Right lobe of liver (tissue), 6 donors: Measurements from ENCODE around the gene LRRC70. TPM values are rescaled to one million over a fixed set of nuclear protein-coding genes. Genes with fewer than 3 reads are reported as not detected.

Experiments used
- ATAC-seq, 4 donors: fragments of 200-7000 bp; cut with Tn5 transposase; one replicate each; pipeline ENCODE4 v1.9.1; 2020; ENCODE audit warnings: mild to moderate bottlenecking in 4 of 4, moderate library complexity in 4 of 4
- DNase-seq, 3 donors: peaks; one replicate each; pipeline ENCODE4 v3.0.0-alpha.2; 2020
- H3K27ac ChIP-seq, 3 donors: fragments of 200-600 bp; one replicate each; pipeline ENCODE4 v1.8.0; 2022
- H3K27me3 ChIP-seq, 2 donors: fragments of 200-600 bp; one replicate each; pipeline ENCODE4 v1.8.0; 2022
- H3K36me3 ChIP-seq, 4 donors: fragments of 200-600 bp; sonication (generic) in 1 of 4; one replicate each; pipeline versions ENCODE4 v1.5.1 to v1.8.0; 2017 to 2022; ENCODE audit warnings: control low read depth in 1 of 4
- H3K4me1 ChIP-seq, 4 donors: fragments of 200-600 bp; sonication (generic) in 1 of 4; one replicate each; pipeline versions ENCODE4 v1.5.1 to v1.8.0; 2017 to 2022; ENCODE audit warnings: control low read depth in 1 of 4
- H3K4me3 ChIP-seq, 3 donors: fragments of 200-600 bp; one replicate each; pipeline ENCODE4 v1.8.0; 2022
- H3K9me3 ChIP-seq, 4 donors: fragments of 200-600 bp; sonication (generic) in 1 of 4; one replicate each; pipeline versions ENCODE4 v1.5.1 to v1.8.0; 2017 to 2022; ENCODE audit warnings: control low read depth in 1 of 4
- POLR2A ChIP-seq: fragments of 450-650 bp; IDR thresholded peaks from one replicate; pipeline ENCODE4 v1.6.1; 2017; ENCODE audit warnings: antibody characterized with exemption, mild to moderate bottlenecking
- WGBS: methylation state at CpG from one replicate; pipeline ENCODE4 v1.1.6; 2018; ENCODE audit warnings: low coverage, low lambda C conversion rate; ENCODE audit not compliant: insufficient coverage; ENCODE audit errors: missing lambda C conversion rate; 5-methylcytosine and 5-hydroxymethylcytosine counted together
- intact Hi-C, 2 donors: fragments of 100-400 bp; cut with DNase I; formaldehyde crosslinking; loops; one replicate each; pipeline versions ENCODE4 v1.11.2 to v1.14.1; 2022
- long read RNA-seq: library from polyadenylated mRNA; unstranded; transcript quantifications from one replicate; pipeline ENCODE4 v2.0.0, GENCODE V29; 2019
- total RNA-seq, 6 experiments: library from RNA; depleted of rRNA in 2 of 6; stranded (reverse); fragments of >200 nt in 2 of 6; fragmentation: NEBNext Ultra II Directional in 3 of 6; extraction: Animal tissue kit (Norgen Biotek cat#: 25700) in 3 of 6; gene quantifications; one replicate each; pipeline versions ENCODE4 v1.1.0 to v1.2.4, GENCODE V29; 2016 to 2023
- TF ChIP-seq, protein P1 (sequence below), 4 donors: fragments of 200-600 bp in 3 of 4; fragments of 450-650 bp in 1 of 4; IDR thresholded peaks; one replicate each; pipeline versions ENCODE4 v1.5.1 to v1.8.0; 2016 to 2022; ENCODE audit warnings: antibody characterized with exemption in 4 of 4, mild to moderate bottlenecking in 2 of 4
- donor health status: DM: no; HTN: yes; CAD: no.
- donor health status: DM: no; HTN: no; CAD: no.
- donor health status: DM: no; HTN: no; CAD: no.
- donor health status: DM: no; HTN: yes; CAD: no.
- donor health status: DM: no; HTN: yes; CAD: no.

LRRC70 gene, protein sequence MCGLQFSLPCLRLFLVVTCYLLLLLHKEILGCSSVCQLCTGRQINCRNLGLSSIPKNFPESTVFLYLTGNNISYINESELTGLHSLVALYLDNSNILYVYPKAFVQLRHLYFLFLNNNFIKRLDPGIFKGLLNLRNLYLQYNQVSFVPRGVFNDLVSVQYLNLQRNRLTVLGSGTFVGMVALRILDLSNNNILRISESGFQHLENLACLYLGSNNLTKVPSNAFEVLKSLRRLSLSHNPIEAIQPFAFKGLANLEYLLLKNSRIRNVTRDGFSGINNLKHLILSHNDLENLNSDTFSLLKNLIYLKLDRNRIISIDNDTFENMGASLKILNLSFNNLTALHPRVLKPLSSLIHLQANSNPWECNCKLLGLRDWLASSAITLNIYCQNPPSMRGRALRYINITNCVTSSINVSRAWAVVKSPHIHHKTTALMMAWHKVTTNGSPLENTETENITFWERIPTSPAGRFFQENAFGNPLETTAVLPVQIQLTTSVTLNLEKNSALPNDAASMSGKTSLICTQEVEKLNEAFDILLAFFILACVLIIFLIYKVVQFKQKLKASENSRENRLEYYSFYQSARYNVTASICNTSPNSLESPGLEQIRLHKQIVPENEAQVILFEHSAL
- 1 to 10 TPM in 4 of 6 experiments, under 1 TPM in 2; 0.37 to 1.7 (median 1.1) TPM for total RNA-seq
- long read RNA-seq, result 0 reads

- Histone ChIP-seq H3K4me3 (peak within 1 kb of the TSS in 1 of 3 donors; percentile 8), H3K27me3 (no peaks in the 10 kb centered on the region), H3K36me3 (no peaks in the 10 kb centered on the region), H3K9me3 (no peaks in the 10 kb centered on the region), H3K27ac (peak within 1 kb of the TSS in 2 of 3 donors; percentile 3 to 7), H3K4me1 (no peaks in the 10 kb centered on the region)
- no peak for TF ChIP-seq POLR2A
- TF ChIP-seq, protein P1, sequence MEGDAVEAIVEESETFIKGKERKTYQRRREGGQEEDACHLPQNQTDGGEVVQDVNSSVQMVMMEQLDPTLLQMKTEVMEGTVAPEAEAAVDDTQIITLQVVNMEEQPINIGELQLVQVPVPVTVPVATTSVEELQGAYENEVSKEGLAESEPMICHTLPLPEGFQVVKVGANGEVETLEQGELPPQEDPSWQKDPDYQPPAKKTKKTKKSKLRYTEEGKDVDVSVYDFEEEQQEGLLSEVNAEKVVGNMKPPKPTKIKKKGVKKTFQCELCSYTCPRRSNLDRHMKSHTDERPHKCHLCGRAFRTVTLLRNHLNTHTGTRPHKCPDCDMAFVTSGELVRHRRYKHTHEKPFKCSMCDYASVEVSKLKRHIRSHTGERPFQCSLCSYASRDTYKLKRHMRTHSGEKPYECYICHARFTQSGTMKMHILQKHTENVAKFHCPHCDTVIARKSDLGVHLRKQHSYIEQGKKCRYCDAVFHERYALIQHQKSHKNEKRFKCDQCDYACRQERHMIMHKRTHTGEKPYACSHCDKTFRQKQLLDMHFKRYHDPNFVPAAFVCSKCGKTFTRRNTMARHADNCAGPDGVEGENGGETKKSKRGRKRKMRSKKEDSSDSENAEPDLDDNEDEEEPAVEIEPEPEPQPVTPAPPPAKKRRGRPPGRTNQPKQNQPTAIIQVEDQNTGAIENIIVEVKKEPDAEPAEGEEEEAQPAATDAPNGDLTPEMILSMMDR (IDR thresholded peaks at IDR 0.05), result no peak
- intact Hi-C loops, result no loop called here
- no peak for DNase-seq
- 47% methylated on average over 4 of the region's 4 CpGs for WGBS
- ATAC-seq, result peak; percentile 71 to 85 (median 76)
Observed at GRCh38 chr5:62578540-62578939, at the start of gene LRRC70. LRRC70 (plus strand) TSS chr5:62578819; CDS start chr5:62579439, 620 bp downstream.

DNA sequence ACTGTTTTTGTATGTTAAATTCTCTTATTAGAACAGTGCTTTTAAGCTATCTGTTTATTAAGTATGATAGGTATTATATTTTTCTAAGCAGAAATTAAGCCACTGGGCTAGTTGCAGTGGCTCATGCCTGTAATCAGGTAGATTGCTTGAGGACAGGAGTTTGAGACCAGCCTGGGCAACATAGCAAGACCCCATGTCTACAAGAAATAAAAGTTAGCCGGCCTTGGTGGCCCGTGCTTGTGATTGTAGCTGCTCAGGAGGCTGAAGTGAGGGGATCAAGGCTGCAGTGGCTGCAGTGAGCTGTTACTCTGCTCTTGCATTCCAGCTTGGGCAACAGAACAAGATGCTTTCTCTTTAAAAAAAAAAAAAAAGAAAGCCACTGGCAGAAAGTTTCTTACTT lies 45.0 kb upstream of the LRRC70 start:
- intact Hi-C loops, result no loop called here
- DNase-seq, result no peak
- H3K27me3 ChIP-seq, result no peaks in the 10 kb centered on the region
- TF ChIP-seq, protein P1 (IDR thresholded peaks at IDR 0.05), result no peak
- no peak for TF ChIP-seq POLR2A
- no peak overlapping the region for H3K4me3 ChIP-seq
- 92% methylated on average over 2 of the region's 2 CpGs for WGBS
- no peak for ATAC-seq
- no peaks in the 10 kb centered on the region for H3K36me3 ChIP-seq
- no peak overlapping the region for H3K27ac ChIP-seq
- no peaks in the 10 kb centered on the region for H3K9me3 ChIP-seq
- H3K4me1 ChIP-seq, result no peaks in the 10 kb centered on the region

GRCh38 chr5:62534461-62535236 lies 44.0 kb upstream of the LRRC70 start:
- Histone ChIP-seq H3K4me3 (no peak overlapping the region), H3K27ac (no peak overlapping the region), H3K4me1 (no peaks in the 10 kb centered on the region), H3K27me3 (no peaks in the 10 kb centered on the region), H3K36me3 (peaks cover 0 to 2% (median 0%) of the 10 kb centered on the region in 4 donors), H3K9me3 (no peaks in the 10 kb centered on the region)
- intact Hi-C loops, result no loop called here
- TF ChIP-seq, protein P1 (IDR thresholded peaks at IDR 0.05), result no peak
- TF ChIP-seq POLR2A, result no peak
- DNase-seq (no peak), ATAC-seq (no peak)
- 46% methylated on average over 4 of the region's 4 CpGs for WGBS

DNA sequence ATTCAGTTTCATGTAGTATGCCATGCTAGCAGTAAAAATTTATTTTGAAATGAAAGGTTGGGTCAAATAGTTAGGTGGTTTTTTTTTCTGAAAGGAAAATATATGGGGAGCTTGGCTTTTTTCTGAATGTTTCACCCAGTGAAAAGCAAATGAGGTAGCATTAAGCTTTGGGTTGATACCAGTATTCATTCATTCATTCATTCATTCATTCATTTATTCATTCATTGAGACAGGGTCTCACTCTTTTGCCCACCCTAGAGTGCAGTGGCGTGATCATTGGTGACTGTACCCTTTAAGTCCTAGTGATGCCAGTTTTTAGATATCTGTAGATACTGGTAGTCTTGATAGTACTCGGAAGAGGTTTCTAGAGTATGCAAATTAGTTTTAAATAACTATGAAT lies 42.4 kb upstream of the LRRC70 start:
- no peaks in the 10 kb centered on the region for H3K9me3 ChIP-seq
- TF ChIP-seq POLR2A, result no peak
- intact Hi-C loops, result no loop called here
- DNase-seq, result no peak
- no peaks in the 10 kb centered on the region for H3K27me3 ChIP-seq
- WGBS, result 92% methylated on average over 2 of the region's 2 CpGs
- no peak for ATAC-seq
- H3K4me1 ChIP-seq, result no peaks in the 10 kb centered on the region
- no peak overlapping the region for H3K4me3 ChIP-seq
- H3K36me3 ChIP-seq, result peaks cover 0 to 2% (median 0%) of the 10 kb centered on the region in 4 donors
- H3K27ac ChIP-seq, result no peak overlapping the region
